HG02642 (cell line): ENCODE results near the gene TRIM14.

Experiments used
- ATAC-seq: cut with Tn5 transposase; IDR thresholded peaks from one replicate; pipeline ENCODE4 v1.9.1; 2021; ENCODE audit warnings: mild to moderate bottlenecking; ENCODE audit not compliant: unreplicated experiment, poor library complexity

Gene TRIM14

DNA sequence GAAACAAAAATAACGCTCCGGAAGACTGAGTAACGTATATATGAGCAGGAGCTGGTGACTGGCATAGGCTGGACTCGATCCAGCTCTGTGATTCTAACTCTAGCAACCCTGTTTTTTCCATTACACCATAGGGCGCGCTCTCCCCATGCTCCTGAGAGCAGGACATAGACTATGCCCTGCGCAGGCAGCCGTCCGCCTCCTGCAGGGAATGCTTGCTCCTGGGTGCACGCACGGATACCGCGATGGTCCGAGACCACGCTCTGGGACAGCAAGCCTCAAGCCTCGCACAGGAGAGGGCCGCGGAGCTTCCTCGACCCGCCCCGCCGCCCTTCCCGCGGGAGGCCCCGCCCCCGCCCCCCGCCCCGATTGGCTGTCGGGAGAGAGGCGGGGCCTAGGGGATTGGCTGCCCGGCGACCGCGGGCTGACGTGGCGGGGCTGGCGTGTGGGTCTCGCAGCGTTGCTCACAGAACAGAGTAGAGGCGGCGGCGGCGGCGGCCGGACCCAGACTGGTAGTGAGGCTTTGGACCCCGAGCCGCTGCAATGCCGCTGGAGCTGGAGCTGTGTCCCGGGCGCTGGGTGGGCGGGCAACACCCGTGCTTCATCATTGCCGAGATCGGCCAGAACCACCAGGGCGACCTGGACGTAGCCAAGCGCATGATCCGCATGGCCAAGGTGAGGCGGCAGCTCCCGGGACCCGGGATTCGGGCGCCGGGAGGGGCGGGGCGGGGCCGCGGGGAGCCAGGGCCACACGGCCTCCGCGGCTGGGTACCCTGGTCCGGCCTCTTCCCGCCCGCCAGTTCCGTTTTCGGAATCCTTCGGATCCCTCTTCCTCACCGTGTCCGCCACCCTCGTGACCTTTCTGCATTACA lies 62.5 kb downstream of the TRIM14 start, which contains the start of gene NANS:
TSS of gene NANS (plus strand) at position 464 of the 869 bp plus-strand sequence. CDS start at position 541, 77 bp downstream.
- ATAC-seq: peak; percentile 98

GRCh38 chr9:98054376-98054951 lies 64.6 kb downstream of the TRIM14 start:
- no peak for ATAC-seq

- no peak for ATAC-seq
These were observed 68.7 kb downstream of the TRIM14 start for GRCh38 chr9:98050351-98050750.

- no peak for ATAC-seq
These were observed 69.5 kb downstream of the TRIM14 start for GRCh38 chr9:98049288-98050072.

- no peak for ATAC-seq
These were observed 72.0 kb downstream of the TRIM14 start for GRCh38 chr9:98047002-98047401.

GRCh38 chr9:98046180-98046543 lies 72.9 kb downstream of the TRIM14 start:
- ATAC-seq: no peak

DNA sequence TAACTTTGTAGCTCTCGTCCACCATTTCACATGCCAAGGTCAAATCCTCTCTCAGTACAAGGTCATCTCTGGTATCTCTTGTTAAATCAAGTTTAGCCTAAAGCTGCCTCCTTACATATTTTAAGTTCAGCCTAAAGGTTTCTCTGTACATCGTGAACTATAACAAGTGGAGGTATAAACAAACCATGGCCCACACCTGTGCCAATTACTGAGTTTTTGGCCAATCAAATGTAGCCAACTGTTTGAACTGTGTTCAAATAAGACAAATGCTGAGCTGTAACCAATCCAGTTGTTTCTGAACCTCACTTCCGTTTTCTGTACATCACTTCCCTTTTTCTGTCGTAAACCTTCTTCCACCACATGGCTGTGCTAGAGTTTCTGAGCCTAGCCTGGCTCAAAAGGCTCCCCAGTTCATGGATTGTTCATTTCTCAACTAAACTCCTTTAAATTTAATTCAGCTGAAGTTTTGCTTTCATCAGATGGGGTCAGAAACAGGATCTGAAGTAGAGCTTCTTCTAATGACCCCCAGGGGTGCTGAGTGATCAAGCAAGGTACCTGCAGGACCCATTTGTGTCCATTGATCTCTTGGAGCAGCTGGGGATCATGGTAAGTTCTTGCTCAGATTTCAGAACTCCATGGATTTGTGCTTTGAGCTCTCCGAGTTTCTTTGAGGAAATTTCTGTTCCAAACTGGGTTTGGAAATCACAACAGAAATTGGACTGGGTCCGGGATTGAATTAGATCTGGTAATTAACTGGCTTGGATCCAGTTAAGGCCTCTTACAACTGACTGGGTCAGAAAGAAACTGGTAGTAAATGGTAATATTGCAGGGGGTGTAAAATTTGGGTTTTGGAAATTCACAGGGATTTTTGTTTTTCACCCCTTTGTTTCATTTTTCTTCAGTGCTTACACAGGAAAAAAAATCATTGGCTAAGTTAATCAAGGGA lies 73.5 kb downstream of the TRIM14 start:
- peak; percentile 79 for ATAC-seq

DNA sequence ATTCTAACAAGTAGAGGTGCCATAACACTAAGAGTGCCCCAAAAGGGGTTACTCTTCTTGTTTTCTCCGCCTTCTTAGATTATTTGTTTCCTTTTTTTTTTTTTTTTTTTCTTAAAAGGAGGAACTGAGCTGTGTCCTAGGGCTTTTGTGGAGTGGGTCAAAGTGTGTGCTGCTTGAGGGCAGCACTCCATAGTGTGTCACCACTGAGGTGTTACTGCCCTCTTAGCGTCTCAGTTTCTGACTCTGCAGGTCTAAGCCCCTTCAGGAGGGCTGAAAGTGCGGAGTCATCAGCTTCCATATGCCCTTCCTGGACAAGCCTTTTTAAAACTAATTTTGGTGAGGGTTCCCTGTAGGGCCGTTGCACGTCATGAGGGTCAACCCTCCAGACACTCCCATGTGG lies 75.1 kb downstream of the TRIM14 start:
- no peak for ATAC-seq

- no peak for ATAC-seq
These were observed 78.8 kb downstream of the TRIM14 start for GRCh38 chr9:98040212-98040611.

- ATAC-seq: no peak
These were observed 79.4 kb downstream of the TRIM14 start for GRCh38 chr9:98039607-98040017.

- ATAC-seq: no peak
These were observed 80.1 kb downstream of the TRIM14 start for GRCh38 chr9:98038958-98039357.

GRCh38 chr9:98037357-98037756 lies 81.7 kb downstream of the TRIM14 start:
- ATAC-seq: no peak

DNA sequence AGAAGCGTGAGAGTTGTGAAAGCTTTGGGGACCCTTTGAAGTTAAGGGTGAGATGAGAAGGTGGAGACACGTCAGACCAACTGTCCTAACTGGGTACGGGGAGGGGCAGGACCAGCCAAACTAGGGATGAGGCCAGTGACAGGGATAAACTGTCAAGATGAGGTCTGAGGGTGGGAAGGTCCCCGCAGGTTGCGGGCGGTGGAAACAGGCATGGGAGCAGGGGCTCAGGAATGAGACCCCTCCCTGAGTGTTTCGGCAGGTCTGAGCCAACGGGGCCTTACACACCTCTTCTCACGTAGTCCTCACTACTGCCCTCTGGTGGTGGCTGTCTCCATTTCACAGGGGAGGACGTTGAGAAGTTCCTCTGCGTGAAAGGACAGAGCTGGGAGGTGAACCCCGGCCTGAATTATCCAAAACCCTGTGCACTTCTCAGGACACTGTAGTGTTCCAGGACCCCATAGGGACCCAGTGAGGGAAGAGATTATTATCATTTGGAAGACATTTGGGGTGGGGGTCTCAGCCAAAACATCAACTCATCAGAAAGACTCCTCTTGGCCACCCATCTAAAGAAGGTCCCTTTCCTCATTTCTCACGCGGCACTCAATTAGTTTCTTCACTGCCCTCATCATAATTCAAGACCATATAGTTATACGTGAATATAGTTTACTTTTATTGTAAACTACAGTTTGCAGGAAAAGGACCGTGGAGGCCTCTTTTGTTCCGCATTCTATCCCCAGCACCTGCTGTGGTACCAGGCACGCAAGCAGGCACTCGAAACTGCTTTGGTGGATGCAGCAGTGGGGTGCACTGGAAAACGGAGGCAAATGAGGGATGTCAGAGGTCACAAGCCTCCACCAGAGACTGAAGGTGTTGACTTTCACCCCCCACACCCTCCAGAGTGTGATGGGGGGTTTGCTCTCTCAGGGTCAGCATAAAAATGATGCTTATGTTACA lies 84.2 kb downstream of the TRIM14 start:
- ATAC-seq: peak; percentile 65

GRCh38 chr9:98031935-98032334 lies 87.1 kb downstream of the TRIM14 start:
- no peak for ATAC-seq

- no peak for ATAC-seq
These were observed 87.9 kb downstream of the TRIM14 start for GRCh38 chr9:98031169-98031568.

GRCh38 chr9:98024702-98025101 lies 94.3 kb downstream of the TRIM14 start:
- ATAC-seq: no peak

DNA sequence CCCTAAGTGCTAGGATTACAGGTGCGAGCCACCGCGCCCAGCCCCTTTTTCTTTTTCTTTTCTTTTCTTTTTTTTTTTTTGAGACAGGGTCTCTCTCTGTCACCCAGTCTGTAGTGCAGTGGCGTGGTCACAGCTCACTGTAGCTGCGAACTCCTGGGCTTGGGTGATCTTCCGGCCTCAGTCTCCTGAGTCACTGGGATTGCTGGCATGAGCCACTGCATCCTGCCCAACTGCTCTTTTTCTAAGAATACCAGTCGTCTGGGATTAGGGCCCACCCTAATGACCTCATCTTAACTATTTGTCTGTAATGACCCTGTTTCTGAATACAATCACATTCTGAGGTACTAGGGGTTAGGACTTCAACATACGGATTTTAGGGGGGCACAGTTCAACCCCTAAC lies 96.6 kb downstream of the TRIM14 start:
- ATAC-seq: no peak

- ATAC-seq: no peak
These were observed 97.5 kb downstream of the TRIM14 start for GRCh38 chr9:98021306-98022040.
